Keratinocyte (primary cell): ENCODE data around the gene TEX51. TPM values are rescaled to one million over a fixed set of nuclear protein-coding genes. Genes with fewer than 3 reads are reported as not detected.

Experiments used
- DNase-seq: peaks from one replicate; pipeline ENCODE4 v3.0.0-alpha.2; 2011; ENCODE audit warnings: low read depth, missing footprints, low spot score
- FAIRE-seq: peaks from 2 replicates; lab custom pipeline; 2011; peaks lifted over from hg19 to GRCh38; lab: Jason Lieb, UNC
- H2AFZ ChIP-seq: 2 replicates; pipeline ENCODE4 v1.6.0; 2012; ENCODE audit warnings: low read length, control low read depth, inconsistent platforms; ENCODE audit not compliant: control insufficient read depth
- H3K27ac ChIP-seq: 2 replicates; pipeline ENCODE4 v1.5.1; 2011; ENCODE audit warnings: low read length; ENCODE audit not compliant: control insufficient read depth, insufficient read depth
- H3K27me3 ChIP-seq: 3 replicates; pipeline ENCODE4 v1.6.0; 2011; ENCODE audit warnings: low read length; ENCODE audit not compliant: control insufficient read depth, insufficient read depth; ENCODE audit errors: extremely low read depth
- H3K36me3 ChIP-seq, 2 experiments: 2 replicates in 1 of 2; 3 replicates in 1 of 2; pipeline ENCODE4 v1.5.1; 2011; ENCODE audit warnings: low read length in 2 of 2, mild to moderate bottlenecking in 1 of 2; ENCODE audit not compliant: control insufficient read depth in 2 of 2, insufficient read depth in 2 of 2; ENCODE audit errors: extremely low read depth in 1 of 2
- H3K4me1 ChIP-seq: 3 replicates; pipeline ENCODE4 v1.5.1; 2011; ENCODE audit warnings: low read length; ENCODE audit not compliant: control insufficient read depth, insufficient read depth; ENCODE audit errors: extremely low read depth
- H3K4me2 ChIP-seq: 3 replicates; pipeline ENCODE4 v1.6.0; 2011; ENCODE audit warnings: low read depth, low read length; ENCODE audit not compliant: control insufficient read depth, insufficient read depth; ENCODE audit errors: extremely low read depth
- H3K4me3 ChIP-seq, 3 experiments: fragments of 200-600 bp in 1 of 3; sonication (generic) in 1 of 3; 2 replicates in 2 of 3; 3 replicates in 1 of 3; pipeline ENCODE4 v1.5.1; 2011 to 2016; ENCODE audit warnings: low read length in 3 of 3, mild to moderate bottlenecking in 3 of 3, control low read depth in 2 of 3, inconsistent platforms in 1 of 3, low read depth in 1 of 3, mixed read lengths in 1 of 3, mixed run types in 1 of 3, moderate library complexity in 1 of 3; ENCODE audit not compliant: control insufficient read depth in 2 of 3, insufficient read depth in 2 of 3; ENCODE audit errors: extremely low read depth in 1 of 3
- H3K79me2 ChIP-seq: 2 replicates; pipeline ENCODE4 v1.6.0; 2012; ENCODE audit warnings: low read length; ENCODE audit not compliant: control insufficient read depth, insufficient read depth
- H3K9ac ChIP-seq: 3 replicates; pipeline ENCODE4 v1.6.0; 2011; ENCODE audit warnings: low read length; ENCODE audit not compliant: control insufficient read depth, insufficient read depth; ENCODE audit errors: extremely low read depth
- H3K9me1 ChIP-seq: 3 replicates; pipeline ENCODE4 v1.6.0; 2011; ENCODE audit warnings: low read length; ENCODE audit not compliant: control insufficient read depth, insufficient read depth; ENCODE audit errors: extremely low read depth
- H3K9me3 ChIP-seq: 2 replicates; pipeline ENCODE4 v1.5.1; 2012; ENCODE audit warnings: low read depth, low read length; ENCODE audit not compliant: control insufficient read depth
- H4K20me1 ChIP-seq: 3 replicates; pipeline ENCODE4 v1.6.0; 2011; ENCODE audit warnings: low read length; ENCODE audit not compliant: control insufficient read depth, insufficient read depth; ENCODE audit errors: extremely low read depth
- EZH2 ChIP-seq: IDR thresholded peaks from one replicate; pipeline ENCODE4 v1.6.1; 2012; ENCODE audit warnings: inconsistent platforms, mild to moderate bottlenecking, low read length, moderate library complexity
- dilution Hi-C: fragments of 300-500 bp; cut with MboI; formaldehyde crosslinking; loops from one replicate; pipeline ENCODE4 v1.7.0; 2020; ENCODE audit warnings: low sequenced_read_pairs; ENCODE audit not compliant: extremely low pct_ligation_motif_present
- polyA plus RNA-seq, 5 experiments: library from polyadenylated mRNA; depleted of rRNA in 3 of 5; stranded (reverse) in 3 of 5; stranded (forward) in 1 of 5; unstranded in 1 of 5; fragments of >200 nt; gene quantifications; 1 replicate in 1 of 5; 2 replicates in 3 of 5; 3 replicates in 1 of 5; pipeline versions ENCODE4 v1.2.1 to v1.2.3, GENCODE V29; 2011 to 2012; ENCODE audit warnings: missing spikeins in 2 of 5, low read depth in 1 of 5, low replicate concordance in 1 of 5
- TF ChIP-seq, protein P1 (sequence below), 3 experiments: IDR thresholded peaks in 1 of 3; conservative IDR thresholded peaks in 1 of 3; optimal IDR thresholded peaks in 1 of 3; 2 replicates in 2 of 3; 3 replicates in 1 of 3; pipeline versions ENCODE3 to v1.5.1; 2011; ENCODE audit warnings: low read length in 3 of 3, mild to moderate bottlenecking in 3 of 3, moderate library complexity in 2 of 3, control low read depth in 1 of 3, inconsistent platforms in 1 of 3; ENCODE audit not compliant: insufficient read depth in 2 of 3; ENCODE audit errors: extremely low read depth in 1 of 3

TEX51 gene
- polyA plus RNA-seq, 1 donor (not counting 4 experiments of a cell fraction or from before 2014, with no cell fraction given), result not detected

DNA sequence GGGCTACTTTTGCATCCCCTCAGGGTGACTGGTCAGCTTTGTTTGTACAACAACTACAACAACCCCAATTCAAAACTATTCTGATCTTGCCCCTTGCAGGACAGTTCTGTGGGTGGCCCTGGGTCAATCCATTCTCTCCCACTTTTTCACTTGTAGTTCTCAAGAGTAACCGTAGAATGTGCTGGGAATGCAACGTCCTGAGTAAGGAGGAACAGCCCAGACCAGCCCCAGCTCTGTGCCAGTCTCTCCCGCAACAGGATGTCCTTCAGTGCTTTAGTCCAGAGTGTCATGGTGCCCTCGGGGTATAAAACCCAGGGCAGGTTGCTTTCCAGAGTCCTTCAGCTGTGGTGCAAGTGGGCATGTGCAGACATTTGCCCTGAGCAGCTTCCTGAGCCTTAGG, 22.1 kb upstream of the TEX51 start:
- Histone ChIP-seq H4K20me1 (no peaks in the 10 kb centered on the region), H3K9me3 (peaks cover 3% of the 10 kb centered on the region), H3K9ac (no peak overlapping the region), H3K4me3 (no peak overlapping the region), H3K4me1 (no peaks in the 10 kb centered on the region), H3K27me3 (no peaks in the 10 kb centered on the region), H3K36me3 (no peaks in the 10 kb centered on the region), H3K27ac (no peak overlapping the region), H3K9me1 (no peaks in the 10 kb centered on the region), H3K4me2 (no peak overlapping the region), H3K79me2 (no peaks in the 10 kb centered on the region), H2AFZ (no peak overlapping the region)
- TF ChIP-seq, protein P1, sequence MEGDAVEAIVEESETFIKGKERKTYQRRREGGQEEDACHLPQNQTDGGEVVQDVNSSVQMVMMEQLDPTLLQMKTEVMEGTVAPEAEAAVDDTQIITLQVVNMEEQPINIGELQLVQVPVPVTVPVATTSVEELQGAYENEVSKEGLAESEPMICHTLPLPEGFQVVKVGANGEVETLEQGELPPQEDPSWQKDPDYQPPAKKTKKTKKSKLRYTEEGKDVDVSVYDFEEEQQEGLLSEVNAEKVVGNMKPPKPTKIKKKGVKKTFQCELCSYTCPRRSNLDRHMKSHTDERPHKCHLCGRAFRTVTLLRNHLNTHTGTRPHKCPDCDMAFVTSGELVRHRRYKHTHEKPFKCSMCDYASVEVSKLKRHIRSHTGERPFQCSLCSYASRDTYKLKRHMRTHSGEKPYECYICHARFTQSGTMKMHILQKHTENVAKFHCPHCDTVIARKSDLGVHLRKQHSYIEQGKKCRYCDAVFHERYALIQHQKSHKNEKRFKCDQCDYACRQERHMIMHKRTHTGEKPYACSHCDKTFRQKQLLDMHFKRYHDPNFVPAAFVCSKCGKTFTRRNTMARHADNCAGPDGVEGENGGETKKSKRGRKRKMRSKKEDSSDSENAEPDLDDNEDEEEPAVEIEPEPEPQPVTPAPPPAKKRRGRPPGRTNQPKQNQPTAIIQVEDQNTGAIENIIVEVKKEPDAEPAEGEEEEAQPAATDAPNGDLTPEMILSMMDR (optimal IDR thresholded peaks at IDR 0.05 in 1 of 3, IDR thresholded peaks at IDR 0.05 in 1 of 3, conservative IDR thresholded peaks at IDR 0.05 in 1 of 3; ENCODE audit: extremely low read depth in 1 of 3, insufficient read depth in 2 of 3, low read length in 3 of 3), result no peak
- TF ChIP-seq EZH2, result no peak
- no peak for FAIRE-seq
- dilution Hi-C loops, result no loop called here
- DNase-seq, result no peak

DNA sequence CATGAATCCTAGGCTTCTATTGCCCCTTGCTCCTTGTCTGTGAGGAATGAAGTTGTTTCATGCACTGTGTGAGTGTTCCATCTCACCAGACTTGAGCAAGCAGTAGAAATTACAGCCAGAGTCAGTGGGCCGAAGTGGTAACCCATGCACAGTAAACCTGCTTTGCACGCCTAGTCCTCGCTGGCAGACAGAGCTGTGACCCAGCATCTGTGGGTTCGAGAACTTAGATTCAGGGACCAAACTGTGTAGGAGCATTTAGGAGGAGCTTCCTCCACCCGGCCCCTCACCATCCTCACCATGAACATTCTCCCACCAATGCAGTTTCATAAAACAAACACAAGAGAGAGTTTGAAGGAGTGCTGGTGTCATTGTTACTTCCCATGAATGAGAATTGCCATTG, 21.6 kb upstream of the TEX51 start:
- H3K9ac ChIP-seq, result no peak overlapping the region
- H3K27me3 ChIP-seq, result no peaks in the 10 kb centered on the region
- H3K4me2 ChIP-seq, result no peak overlapping the region
- H3K4me1 ChIP-seq, result no peaks in the 10 kb centered on the region
- no peaks in the 10 kb centered on the region for H4K20me1 ChIP-seq
- H3K4me3 ChIP-seq, result no peak overlapping the region
- no peak for DNase-seq
- H2AFZ ChIP-seq, result no peak overlapping the region
- peaks cover 3% of the 10 kb centered on the region for H3K9me3 ChIP-seq
- TF ChIP-seq, protein P1 (optimal IDR thresholded peaks at IDR 0.05 in 1 of 3, IDR thresholded peaks at IDR 0.05 in 1 of 3, conservative IDR thresholded peaks at IDR 0.05 in 1 of 3; ENCODE audit: extremely low read depth in 1 of 3, insufficient read depth in 2 of 3, low read length in 3 of 3), result no peak
- no peak for TF ChIP-seq EZH2
- H3K79me2 ChIP-seq, result no peaks in the 10 kb centered on the region
- FAIRE-seq, result no peak
- no peaks in the 10 kb centered on the region for H3K36me3 ChIP-seq
- H3K27ac ChIP-seq, result no peak overlapping the region
- H3K9me1 ChIP-seq, result no peaks in the 10 kb centered on the region
- dilution Hi-C loops, result no loop called here
